Lung (tissue), 12 donors: ENCODE data around the gene PAM. TPM values are rescaled to one million over a fixed set of nuclear protein-coding genes. Genes with fewer than 3 reads are reported as not detected.

Experiments used
- ATAC-seq: fragments of 200-7000 bp; cut with Tn5 transposase; one replicate; pipeline ENCODE4 v1.9.1; 2020; ENCODE audit warnings: moderate number of reproducible peaks; ENCODE audit not compliant: insufficient read depth, low FRiP score
- DNase-seq, 3 donors: peaks; one replicate each; pipeline ENCODE4 v3.0.0-alpha.2; 2013 to 2017
- H3K27ac ChIP-seq, 2 donors: one replicate each; pipeline ENCODE4 v1.5.1; 2013; ENCODE audit warnings: mild to moderate bottlenecking in 2 of 2, moderate library complexity in 2 of 2, control low read depth in 1 of 2, inconsistent platforms in 1 of 2, low read depth in 1 of 2, low read length in 1 of 2
- H3K27me3 ChIP-seq, 3 donors: one replicate each; pipeline ENCODE4 v1.5.1; 2013; ENCODE audit warnings: low read length in 2 of 3; ENCODE audit not compliant: control insufficient read depth in 3 of 3, insufficient read depth in 3 of 3
- H3K36me3 ChIP-seq, 4 donors: one replicate each; pipeline ENCODE4 v1.5.1; 2013; ENCODE audit warnings: low read length in 4 of 4, mild to moderate bottlenecking in 1 of 4, moderate library complexity in 1 of 4; ENCODE audit not compliant: control insufficient read depth in 4 of 4, insufficient read depth in 4 of 4
- H3K4me1 ChIP-seq, 5 donors: one replicate each; pipeline ENCODE4 v1.5.1; 2013; ENCODE audit warnings: low read length in 5 of 5, mild to moderate bottlenecking in 2 of 5, moderate library complexity in 1 of 5; ENCODE audit not compliant: control insufficient read depth in 5 of 5, insufficient read depth in 5 of 5
- H3K4me3 ChIP-seq: one replicate; pipeline ENCODE4 v1.5.1; 2013; ENCODE audit warnings: mild to moderate bottlenecking, control low read depth, moderate library complexity
- H3K9ac ChIP-seq, 2 donors: one replicate each; pipeline ENCODE4 v1.5.1; 2013; ENCODE audit warnings: low read length in 2 of 2, control low read depth in 1 of 2; ENCODE audit not compliant: insufficient read depth in 1 of 2
- H3K9me3 ChIP-seq, 4 donors: one replicate each; pipeline ENCODE4 v1.5.1; 2013; ENCODE audit warnings: low read length in 3 of 4, mild to moderate bottlenecking in 1 of 4, moderate library complexity in 1 of 4; ENCODE audit not compliant: control insufficient read depth in 4 of 4, insufficient read depth in 3 of 4
- CTCF ChIP-seq: IDR thresholded peaks from 2 replicates; pipeline ENCODE4 v1.5.1; 2012; ENCODE audit warnings: mild to moderate bottlenecking; ENCODE audit errors: control extremely low read depth, extremely low read depth
- WGBS, 2 donors: extraction: QIAGEN DNeasy Blood & Tissue Kit; methylation state at CpG; one replicate each; pipeline ENCODE4 v1.1.7; 2013; 5-methylcytosine and 5-hydroxymethylcytosine counted together
- polyA plus RNA-seq, 2 donors: library from polyadenylated mRNA; stranded (reverse); fragments of 200-250 nt; gene quantifications; one replicate each; pipeline ENCODE4 v1.2.1, GENCODE V29; 2013
- total RNA-seq, 2 donors: library from RNA; depleted of rRNA in 1 of 2; stranded (reverse); fragments of >200 nt in 1 of 2; gene quantifications; one replicate each; pipeline ENCODE4 v1.2.1, GENCODE V29; 2014 to 2021
- donor health status: control.
- donor health status: control.
- donor health status: Bipolar disorder and iron deficiency.
- donor health status: healthy.
- donor health status: DM: yes; HTN: yes; CAD: no.

PAM gene
- total and polyA plus RNA-seq, 4 donors, result 117 to 248 (median 151) TPM

DNA sequence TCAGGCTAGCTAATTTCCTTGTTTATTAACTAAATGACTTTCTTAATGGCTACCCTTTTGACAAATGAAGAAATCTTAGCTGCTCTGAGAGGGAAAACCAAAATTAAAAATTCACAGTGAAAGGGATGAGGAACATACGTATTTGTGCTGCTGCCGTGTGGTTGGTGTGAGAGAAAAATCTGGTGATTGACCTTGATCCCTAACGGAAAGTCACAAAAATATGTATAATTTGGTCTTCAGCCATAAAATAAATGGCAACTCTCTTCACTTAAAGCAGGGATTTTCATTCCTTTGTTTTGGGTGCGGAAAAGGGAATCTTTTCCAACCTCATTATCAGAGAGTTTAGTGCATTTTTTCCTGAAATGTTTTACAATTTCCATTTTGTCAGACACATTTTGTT, 40.4 kb downstream of the PAM start:
- Histone ChIP-seq H3K9me3 (no peaks in the 10 kb centered on the region), H3K4me3 (no peak overlapping the region), H3K27ac (peak overlapping the region in 1 of 2 donors; percentile 70), H3K36me3 (no peaks in the 10 kb centered on the region), H3K9ac (no peak overlapping the region), H3K4me1 (peaks cover 5 to 30% (median 10%) of the 10 kb centered on the region in 5 donors), H3K27me3 (no peaks in the 10 kb centered on the region)
- WGBS, 2 donors, result 71 to 75% methylated on average over 4 of the region's 4 CpGs
- peak in 2 of 3 donors; percentile 54 to 70 for DNase-seq
- ATAC-seq, result no peak
- no peak for TF ChIP-seq CTCF

- ATAC-seq (no peak), DNase-seq (peak; percentile 25 to 66 (median 65))
- H3K4me3 ChIP-seq, result no peak overlapping the region
- H3K27me3 ChIP-seq, result no peaks in the 10 kb centered on the region
- no peak overlapping the region for H3K9ac ChIP-seq
- H3K9me3 ChIP-seq, result no peaks in the 10 kb centered on the region
- peak overlapping the region in 1 of 2 donors; percentile 56 for H3K27ac ChIP-seq
- H3K4me1 ChIP-seq, result peaks cover 5 to 33% (median 12%) of the 10 kb centered on the region in 5 donors
- no peak for TF ChIP-seq CTCF
- WGBS, 2 donors, result 90 to 92% methylated on average over 2 of the region's 2 CpGs
- H3K36me3 ChIP-seq, result no peaks in the 10 kb centered on the region
Observed at GRCh38 chr5:102796009-102796408, 40.9 kb downstream of the PAM start.

- no peak for TF ChIP-seq CTCF
- Histone ChIP-seq H3K36me3 (no peaks in the 10 kb centered on the region), H3K4me3 (no peak overlapping the region), H3K9me3 (no peaks in the 10 kb centered on the region), H3K9ac (no peak overlapping the region), H3K27me3 (no peaks in the 10 kb centered on the region), H3K27ac (peak overlapping the region in 1 of 2 donors; percentile 56), H3K4me1 (peaks cover 5 to 36% (median 12%) of the 10 kb centered on the region in 5 donors)
- ATAC-seq (no peak), DNase-seq (no peak)
- WGBS, 2 donors, result 90 to 96% methylated on average over 2 of the region's 2 CpGs
Observed at GRCh38 chr5:102796498-102796897, 41.4 kb downstream of the PAM start.

- no peak overlapping the region for H3K9ac ChIP-seq
- no peak for DNase-seq
- WGBS, 2 donors, result 96 to 98% methylated on average over 1 of the region's 1 CpG
- H3K4me1 ChIP-seq, result peaks cover 5 to 38% (median 12%) of the 10 kb centered on the region in 5 donors
- no peak overlapping the region for H3K27ac ChIP-seq
- TF ChIP-seq CTCF, result no peak
- H3K36me3 ChIP-seq, result no peaks in the 10 kb centered on the region
- H3K9me3 ChIP-seq, result no peaks in the 10 kb centered on the region
- no peaks in the 10 kb centered on the region for H3K27me3 ChIP-seq
- ATAC-seq, result no peak
- H3K4me3 ChIP-seq, result no peak overlapping the region
Observed at GRCh38 chr5:102797322-102797884, 42.3 kb downstream of the PAM start.
